Measurements from ENCODE around the gene IPO11. TPM values are rescaled to one million over a fixed set of nuclear protein-coding genes. Genes with fewer than 3 reads are reported as not detected.
"Not testable (repeated sequence)": the region's sequence is repeated elsewhere in the genome, so short reads cannot be mapped to it uniquely, and the experiment has no call there.

IPO11 gene
- total RNA-seq, 6 experiments from 2014 or later = 33.4 to 43.3 (median 38.4) TPM

DNA sequence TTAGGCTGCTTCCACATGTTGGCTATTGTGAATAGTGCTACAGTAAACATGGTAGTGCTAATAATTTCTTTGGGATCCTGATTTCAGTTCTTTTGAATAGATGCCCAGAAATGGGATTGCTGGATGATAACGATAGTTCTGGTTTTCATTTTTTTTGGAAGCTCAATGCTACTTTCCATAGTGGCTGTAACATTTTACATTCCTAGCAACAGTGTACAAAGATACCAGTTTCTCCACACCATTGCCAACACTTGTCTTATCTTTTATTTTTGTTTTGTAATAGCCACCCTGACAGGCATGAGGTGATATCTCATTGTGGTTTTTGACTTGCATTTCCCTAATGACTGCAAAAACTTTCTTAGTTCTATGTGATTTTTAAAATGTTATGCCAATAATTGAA lies 97.2 kb downstream of the IPO11 start:
- no peak for DNase-seq
- H3K4me3 Mint-ChIP-seq = no peak overlapping the region
- H3K9me3 Mint-ChIP-seq = no peaks in the 10 kb centered on the region
- TF ChIP-seq CTCF (IDR thresholded peaks at IDR 0.05) = no peak
- H3K27ac Mint-ChIP-seq = no peak overlapping the region
- H3K36me3 Mint-ChIP-seq (ENCODE audit: low read depth) = peaks cover 10% of the 10 kb centered on the region
- no peaks in the 10 kb centered on the region for H3K4me1 Mint-ChIP-seq (ENCODE audit: low read depth)
- H3K27me3 Mint-ChIP-seq (ENCODE audit: insufficient read depth) = no peaks in the 10 kb centered on the region

GRCh38 chr5:62513085-62513484 lies 100.5 kb downstream of the IPO11 start:
- H3K9me3 Mint-ChIP-seq; H3K4me1 Mint-ChIP-seq (ENCODE audit: low read depth); DNase-seq; H3K4me3 Mint-ChIP-seq; H3K27ac Mint-ChIP-seq; H3K27me3 Mint-ChIP-seq (ENCODE audit: insufficient read depth): not testable (repeated sequence)
- peaks cover 18% of the 10 kb centered on the region for H3K36me3 Mint-ChIP-seq (ENCODE audit: low read depth)

DNA sequence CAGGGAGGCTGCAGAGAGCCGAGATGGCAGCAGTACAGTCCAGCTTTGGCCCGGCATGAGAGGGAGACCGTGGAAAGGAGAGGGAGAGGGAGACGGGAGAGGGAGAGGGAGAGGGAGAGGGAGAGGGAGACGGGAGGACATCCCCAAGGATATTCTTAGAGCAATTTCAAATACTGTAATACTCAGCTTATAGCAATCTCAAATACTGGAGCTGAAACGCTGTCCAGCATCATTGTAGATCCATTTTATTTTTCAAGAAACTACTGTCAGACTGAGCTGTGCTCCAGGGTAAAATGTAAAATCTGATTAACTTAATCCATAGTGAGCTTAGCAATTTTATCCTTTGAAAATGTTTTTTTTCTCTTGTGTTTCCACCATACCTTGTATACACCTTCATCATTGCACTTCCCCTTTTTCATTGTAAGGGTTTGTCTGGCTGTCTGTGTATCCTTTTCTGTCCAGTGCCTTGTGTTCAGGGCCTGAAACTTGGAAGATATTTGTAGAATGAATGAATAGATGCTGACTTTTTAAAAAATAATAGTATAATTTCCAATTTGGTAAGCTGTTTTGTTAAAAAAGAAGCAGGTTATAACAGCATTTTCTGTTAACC lies 102.1 kb downstream of the IPO11 start:
- H3K9me3 Mint-ChIP-seq = no peaks in the 10 kb centered on the region
- DNase-seq = no peak
- peaks cover 6% of the 10 kb centered on the region; the same call in 1 of the 2 replicates for H3K4me1 Mint-ChIP-seq (ENCODE audit: low read depth)
- TF ChIP-seq CTCF (IDR thresholded peaks at IDR 0.05) = no peak
- no peak overlapping the region for H3K27ac Mint-ChIP-seq
- H3K27me3 Mint-ChIP-seq (ENCODE audit: insufficient read depth) = no peaks in the 10 kb centered on the region
- peaks cover 17% of the 10 kb centered on the region; the same call in 1 of the 2 replicates for H3K36me3 Mint-ChIP-seq (ENCODE audit: low read depth)
- no peak overlapping the region for H3K4me3 Mint-ChIP-seq

DNA sequence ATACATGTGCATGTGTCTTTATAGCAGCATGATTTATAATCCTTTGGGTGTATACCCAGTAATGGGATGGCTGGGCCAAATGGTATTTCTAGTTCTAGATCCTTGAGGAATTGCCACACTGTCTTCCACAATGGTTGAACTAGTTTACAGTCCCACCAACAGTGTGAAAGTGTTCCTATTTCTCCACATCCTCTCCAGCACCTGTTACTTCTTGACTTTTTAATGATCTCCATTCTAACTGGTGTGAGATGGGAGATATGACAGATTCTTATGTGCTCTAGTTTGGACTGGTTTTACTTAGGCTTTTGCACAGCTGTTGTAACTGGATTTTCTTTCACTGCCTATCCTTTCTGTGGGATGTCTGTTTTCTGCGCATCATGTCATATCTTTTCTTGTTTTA lies 108.2 kb downstream of the IPO11 start:
- H3K9me3 Mint-ChIP-seq; H3K27ac Mint-ChIP-seq; H3K27me3 Mint-ChIP-seq (ENCODE audit: insufficient read depth); H3K4me3 Mint-ChIP-seq; DNase-seq: not testable (repeated sequence)
- H3K4me1 Mint-ChIP-seq (ENCODE audit: low read depth) = peaks cover 15% of the 10 kb centered on the region
- peaks cover 35% of the 10 kb centered on the region for H3K36me3 Mint-ChIP-seq (ENCODE audit: low read depth)

DNA sequence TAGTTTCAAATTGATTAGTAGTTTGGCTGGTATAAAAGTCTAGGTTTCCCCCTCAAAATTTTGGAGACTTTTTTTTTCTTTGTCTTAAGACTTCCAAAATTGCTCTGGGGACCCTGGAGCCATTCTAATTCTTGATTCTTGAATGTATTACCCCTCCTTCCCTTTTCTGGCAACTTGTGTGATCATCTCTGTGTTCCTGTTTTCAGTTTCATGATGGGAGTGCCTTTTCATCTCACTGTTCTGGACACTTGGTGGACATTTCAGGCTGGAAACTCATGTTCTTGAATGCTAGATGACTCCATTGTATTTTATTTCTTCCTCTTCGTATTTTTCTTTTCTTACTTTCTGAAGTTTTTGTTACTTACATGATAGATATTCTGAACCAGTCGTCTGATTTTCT lies 108.8 kb downstream of the IPO11 start:
- Mint-ChIP-seq H3K27me3 (ENCODE audit: insufficient read depth) (no peaks in the 10 kb centered on the region), H3K36me3 (ENCODE audit: low read depth) (peaks cover 34% of the 10 kb centered on the region), H3K4me1 (ENCODE audit: low read depth) (peaks cover 15% of the 10 kb centered on the region), H3K4me3 (no peak overlapping the region), H3K9me3 (no peaks in the 10 kb centered on the region), H3K27ac (peak overlapping the region; percentile 15; the same call in 1 of the 2 replicates)
- TF ChIP-seq CTCF (IDR thresholded peaks at IDR 0.05) = no peak
- no peak for DNase-seq

GRCh38 chr5:62522811-62523210 lies 110.2 kb downstream of the IPO11 start:
- Mint-ChIP-seq H3K36me3 (ENCODE audit: low read depth) (peaks cover 25% of the 10 kb centered on the region), H3K4me3 (no peak overlapping the region), H3K27ac (no peak overlapping the region), H3K27me3 (ENCODE audit: insufficient read depth) (no peaks in the 10 kb centered on the region), H3K4me1 (ENCODE audit: low read depth) (peaks cover 9% of the 10 kb centered on the region), H3K9me3 (no peaks in the 10 kb centered on the region)
- TF ChIP-seq CTCF (IDR thresholded peaks at IDR 0.05) = no peak
- DNase-seq = no peak

- Mint-ChIP-seq H3K4me1 (ENCODE audit: low read depth) (peaks cover 5% of the 10 kb centered on the region), H3K27ac (no peak overlapping the region)
Measured at GRCh38 chr5:62533597-62533996, 121.0 kb downstream of the IPO11 start.

More at GRCh38 chr5:62533597-62533996, 121.0 kb downstream of the IPO11 start:
- no peak for TF ChIP-seq CTCF (IDR thresholded peaks at IDR 0.05)
- Mint-ChIP-seq H3K27me3 (ENCODE audit: insufficient read depth) (no peaks in the 10 kb centered on the region), H3K4me3 (no peak overlapping the region), H3K36me3 (ENCODE audit: low read depth) (peaks cover 11% of the 10 kb centered on the region), H3K9me3 (peaks cover 5% of the 10 kb centered on the region)
- DNase-seq = no peak

All from HFFc6 (cell line).